CD14-positive monocyte (primary cell): ENCODE data around the gene RAB21. TPM values are rescaled to one million over a fixed set of nuclear protein-coding genes. Genes with fewer than 3 reads are reported as not detected.

Experiments used
- DNase-seq, 3 donors: peaks; one replicate each; pipeline ENCODE4 v3.0.0-alpha.2; 2011 to 2022
- H2AFZ ChIP-seq: 2 replicates; pipeline ENCODE4 v1.6.0; 2012; ENCODE audit warnings: mild to moderate bottlenecking, low read depth, low read length, inconsistent platforms; ENCODE audit not compliant: insufficient read depth, poor library complexity, severe bottlenecking
- H3K27ac ChIP-seq, 2 donors: 1 replicate in 1 of 2; 2 replicates in 1 of 2; pipeline ENCODE4 v1.5.1; 2012 to 2013; ENCODE audit warnings: low read length in 2 of 2, control low read depth in 1 of 2, inconsistent platforms in 1 of 2, low read depth in 1 of 2, mild to moderate bottlenecking in 1 of 2
- H3K27me3 ChIP-seq, 2 donors: one replicate each; pipeline versions ENCODE4 v1.6.0 to v1.6.1; 2011 to 2013; ENCODE audit warnings: low read length in 2 of 2; ENCODE audit not compliant: control insufficient read depth in 2 of 2, insufficient read depth in 2 of 2
- H3K36me3 ChIP-seq, 2 donors: replicated peaks in 1 of 2; 1 replicate in 1 of 2; 2 replicates in 1 of 2; pipeline versions ENCODE4 v1.5.1 to v1.6.1; 2012 to 2013; ENCODE audit warnings: low read length in 2 of 2, control low read depth in 1 of 2, inconsistent platforms in 1 of 2, mild to moderate bottlenecking in 1 of 2; ENCODE audit not compliant: insufficient read depth in 2 of 2, control insufficient read depth in 1 of 2
- H3K4me1 ChIP-seq, 2 donors: 1 replicate in 1 of 2; 2 replicates in 1 of 2; pipeline versions ENCODE4 v1.5.1 to v1.6.1; 2012 to 2013; ENCODE audit warnings: low read length in 2 of 2, control low read depth in 1 of 2, inconsistent platforms in 1 of 2, mild to moderate bottlenecking in 1 of 2, moderate library complexity in 1 of 2; ENCODE audit not compliant: insufficient read depth in 2 of 2, control insufficient read depth in 1 of 2
- H3K4me2 ChIP-seq: replicated peaks from 2 replicates; pipeline ENCODE3; 2012; ENCODE audit warnings: low read length, moderate library complexity, mild to moderate bottlenecking; ENCODE audit not compliant: poor library complexity, severe bottlenecking; ENCODE audit errors: extremely low read depth
- H3K4me3 ChIP-seq, 3 experiments: fragments of 200-600 bp in 1 of 3; sonication (generic) in 1 of 3; replicated peaks in 1 of 3; 1 replicate in 2 of 3; 2 replicates in 1 of 3; pipeline ENCODE4 v1.5.1; 2011 to 2013; ENCODE audit warnings: low read length in 3 of 3, mild to moderate bottlenecking in 3 of 3, control low read depth in 2 of 3, low read depth in 2 of 3, inconsistent platforms in 1 of 3, moderate library complexity in 1 of 3
- H3K79me2 ChIP-seq: 2 replicates; pipeline ENCODE4 v1.6.0; 2012; ENCODE audit warnings: mild to moderate bottlenecking, control low read depth, inconsistent platforms, low read length, moderate library complexity; ENCODE audit not compliant: insufficient read depth
- H3K9ac ChIP-seq: 2 replicates; pipeline ENCODE4 v1.6.0; 2017; ENCODE audit warnings: low read length, mild to moderate bottlenecking; ENCODE audit not compliant: insufficient read depth, poor library complexity, severe bottlenecking
- H3K9me3 ChIP-seq, 2 donors: replicated peaks in 1 of 2; 1 replicate in 1 of 2; 2 replicates in 1 of 2; pipeline versions ENCODE4 v1.5.1 to v1.6.1; 2012 to 2013; ENCODE audit warnings: low read length in 2 of 2, control low read depth in 1 of 2; ENCODE audit not compliant: control insufficient read depth in 1 of 2, insufficient read depth in 1 of 2
- H4K20me1 ChIP-seq: 2 replicates; pipeline ENCODE4 v1.6.0; 2012; ENCODE audit warnings: mild to moderate bottlenecking, low read length, control low read depth, moderate library complexity; ENCODE audit not compliant: insufficient read depth
- H3K27ac Mint-ChIP-seq, 7 donors: one replicate each; pipeline ENCODE4 v1.8.0; 2020; ENCODE audit warnings: mild to moderate bottlenecking in 7 of 7, mixed read lengths in 7 of 7, moderate library complexity in 6 of 7, inconsistent platforms in 2 of 7
- H3K27me3 Mint-ChIP-seq, 3 donors: one replicate each; pipeline ENCODE4 v1.8.0; 2021 to 2022; ENCODE audit warnings: low read depth in 3 of 3, mild to moderate bottlenecking in 3 of 3, mixed read lengths in 3 of 3, moderate library complexity in 3 of 3, inconsistent platforms in 1 of 3
- H3K36me3 Mint-ChIP-seq, 2 donors: one replicate each; pipeline ENCODE4 v1.8.0; 2020; ENCODE audit warnings: mixed read lengths in 2 of 2, inconsistent platforms in 1 of 2, mild to moderate bottlenecking in 1 of 2
- H3K4me1 Mint-ChIP-seq: one replicate; pipeline ENCODE4 v1.8.0; 2020; ENCODE audit warnings: mild to moderate bottlenecking, mixed read lengths
- H3K4me3 Mint-ChIP-seq, 2 donors: one replicate each; pipeline ENCODE4 v1.8.0; 2020; ENCODE audit warnings: mild to moderate bottlenecking in 2 of 2, mixed read lengths in 2 of 2, moderate library complexity in 1 of 2
- H3K9me3 Mint-ChIP-seq, 7 donors: one replicate each; pipeline ENCODE4 v1.8.0; 2020 to 2022; ENCODE audit warnings: mixed read lengths in 7 of 7, mild to moderate bottlenecking in 6 of 7, moderate library complexity in 6 of 7, inconsistent platforms in 2 of 7
- WGBS: methylation state at CpG from one replicate; pipeline ENCODE4 v1.1.5; 2013; ENCODE audit warnings: missing lambda C conversion rate; ENCODE audit not compliant: insufficient coverage; 5-methylcytosine and 5-hydroxymethylcytosine counted together
- intact Hi-C, 2 donors: fragments of 100-400 bp; cut with micrococcal nuclease; formaldehyde crosslinking; loops; one replicate each; pipeline versions ENCODE4 v1.15.0 to v1.15.1; 2023
- polyA minus RNA-seq: library from RNA; depleted of rRNA, polyadenylated mRNA; stranded (reverse); fragments of >200 nt; gene quantifications from 2 replicates; pipeline ENCODE4 v1.2.3, GENCODE V29; 2012
- polyA plus RNA-seq, 3 donors: library from polyadenylated mRNA; depleted of rRNA in 1 of 3; unstranded in 2 of 3; stranded (reverse) in 1 of 3; fragments of 300-500 nt in 2 of 3; fragments of >200 nt in 1 of 3; fragmentation: Illumina TruSeq in 2 of 3; gene quantifications; 1 replicate in 2 of 3; 2 replicates in 1 of 3; pipeline ENCODE4 v1.2.3, GENCODE V29; 2012 to 2021
- total RNA-seq, 12 experiments: library from RNA in 1 of 12; stranded (reverse) in 1 of 12; fragments of 120-200 nt in 1 of 12; gene quantifications; one replicate each; pipeline ENCODE4 v1.2.4 and lab custom pipeline; 2013 to 2026; ENCODE audit warnings: mixed read lengths in 6 of 12, inconsistent platforms in 1 of 12
- TF ChIP-seq, protein P1 (sequence below): fragments of 200-600 bp; IDR thresholded peaks from one replicate; pipeline ENCODE4 v1.8.0; 2022; ENCODE audit warnings: antibody characterized with exemption, mild to moderate bottlenecking

Gene RAB21, protein sequence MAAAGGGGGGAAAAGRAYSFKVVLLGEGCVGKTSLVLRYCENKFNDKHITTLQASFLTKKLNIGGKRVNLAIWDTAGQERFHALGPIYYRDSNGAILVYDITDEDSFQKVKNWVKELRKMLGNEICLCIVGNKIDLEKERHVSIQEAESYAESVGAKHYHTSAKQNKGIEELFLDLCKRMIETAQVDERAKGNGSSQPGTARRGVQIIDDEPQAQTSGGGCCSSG
- total RNA-seq (2013) = 57.7 TPM
- polyA plus RNA-seq (10 to 100 TPM; 10.8 to 36.0 (median 31.1) TPM), polyA minus RNA-seq (4.2 and 9.4 TPM in 2 replicates), total RNA-seq (lab: John Stamatoyannopoulos, UW) (203 to 289 (median 243) reads per million in 11 experiments)

DNA sequence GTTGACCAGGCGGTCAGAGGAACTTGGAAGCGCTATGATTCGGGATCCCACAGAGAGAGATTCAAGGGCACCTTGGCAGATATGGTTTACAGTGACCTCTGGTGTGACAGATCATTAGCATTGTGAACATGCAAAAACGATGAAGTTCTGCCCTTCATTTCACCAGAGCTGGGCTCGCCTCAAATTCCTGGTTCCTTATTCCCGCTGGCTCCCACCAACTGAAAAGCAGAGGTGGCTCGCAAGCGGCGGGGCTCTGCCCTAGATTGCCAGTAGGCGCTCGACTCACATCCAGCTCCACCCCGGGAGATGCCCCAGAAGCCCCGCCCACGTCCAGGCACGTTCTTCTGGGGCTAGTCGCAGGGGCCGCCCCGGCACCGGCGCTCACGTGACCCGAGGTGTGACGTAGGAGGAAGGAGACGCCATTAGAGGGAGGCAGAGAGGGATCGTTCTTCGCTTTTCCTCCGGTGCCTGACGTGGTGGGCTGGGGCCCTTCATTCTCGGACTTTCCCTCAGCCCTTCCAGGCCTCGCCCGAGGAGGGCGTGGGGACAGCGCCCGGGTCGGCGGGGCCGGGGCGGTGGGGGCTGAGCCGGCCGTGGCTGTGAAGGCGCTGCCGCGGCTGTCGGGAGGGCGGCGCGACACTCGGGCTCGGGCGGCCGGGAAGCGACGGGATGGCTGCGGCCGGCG lies at the start of gene RAB21:
RAB21 (plus strand) TSS at position 403 of the 685 bp plus-strand sequence; CDS start at position 670, 267 bp downstream.
- 1% methylated on average over 55 of the region's 56 CpGs for WGBS
- Histone ChIP-seq H3K4me3 (peak within 1 kb of the TSS; percentile 79 to 92 (median 80)), H3K9me3 (peaks cover 9 to 18% of the 10 kb centered on the region in 2 donors), H3K9ac (peak within 1 kb of the TSS; percentile 98), H3K27me3 (no peaks in the 10 kb centered on the region), H2AFZ (peak within 1 kb of the TSS; percentile 75), H3K27ac (peak within 1 kb of the TSS; percentile 96 to 100), H3K36me3 (peaks cover 4 to 30% of the 10 kb centered on the region in 2 donors), H4K20me1 (peaks cover 23% of the 10 kb centered on the region), H3K4me2 (peak within 1 kb of the TSS; percentile 70), H3K4me1 (peaks cover 19 to 23% of the 10 kb centered on the region in 2 donors), H3K79me2 (peaks cover 50% of the 10 kb centered on the region)
- peak; percentile 97 to 99 (median 98) for DNase-seq
- TF ChIP-seq, protein P1, sequence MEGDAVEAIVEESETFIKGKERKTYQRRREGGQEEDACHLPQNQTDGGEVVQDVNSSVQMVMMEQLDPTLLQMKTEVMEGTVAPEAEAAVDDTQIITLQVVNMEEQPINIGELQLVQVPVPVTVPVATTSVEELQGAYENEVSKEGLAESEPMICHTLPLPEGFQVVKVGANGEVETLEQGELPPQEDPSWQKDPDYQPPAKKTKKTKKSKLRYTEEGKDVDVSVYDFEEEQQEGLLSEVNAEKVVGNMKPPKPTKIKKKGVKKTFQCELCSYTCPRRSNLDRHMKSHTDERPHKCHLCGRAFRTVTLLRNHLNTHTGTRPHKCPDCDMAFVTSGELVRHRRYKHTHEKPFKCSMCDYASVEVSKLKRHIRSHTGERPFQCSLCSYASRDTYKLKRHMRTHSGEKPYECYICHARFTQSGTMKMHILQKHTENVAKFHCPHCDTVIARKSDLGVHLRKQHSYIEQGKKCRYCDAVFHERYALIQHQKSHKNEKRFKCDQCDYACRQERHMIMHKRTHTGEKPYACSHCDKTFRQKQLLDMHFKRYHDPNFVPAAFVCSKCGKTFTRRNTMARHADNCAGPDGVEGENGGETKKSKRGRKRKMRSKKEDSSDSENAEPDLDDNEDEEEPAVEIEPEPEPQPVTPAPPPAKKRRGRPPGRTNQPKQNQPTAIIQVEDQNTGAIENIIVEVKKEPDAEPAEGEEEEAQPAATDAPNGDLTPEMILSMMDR = peak; percentile 6
- Mint-ChIP-seq H3K9me3 (peaks cover 8 to 19% (median 16%) of the 10 kb centered on the region in 7 donors), H3K27ac (peak within 1 kb of the TSS; percentile 98 to 100 (median 99)), H3K4me3 (peak within 1 kb of the TSS; percentile 90 to 93), H3K27me3 (peaks cover 3 to 16% (median 5%) of the 10 kb centered on the region in 3 donors), H3K4me1 (peaks cover 27% of the 10 kb centered on the region), H3K36me3 (peaks cover 23 to 28% of the 10 kb centered on the region in 2 donors)
- intact Hi-C loops = loop anchor here (5.0 to 10.0 kb wide), 5 partner anchors 67 to 110 kb away; partner anchors contain the start of genes TMEM19 (in 2 of the 2), THAP2 (in 1 of the 2) and ZFC3H1 (in 1 of the 2)

DNA sequence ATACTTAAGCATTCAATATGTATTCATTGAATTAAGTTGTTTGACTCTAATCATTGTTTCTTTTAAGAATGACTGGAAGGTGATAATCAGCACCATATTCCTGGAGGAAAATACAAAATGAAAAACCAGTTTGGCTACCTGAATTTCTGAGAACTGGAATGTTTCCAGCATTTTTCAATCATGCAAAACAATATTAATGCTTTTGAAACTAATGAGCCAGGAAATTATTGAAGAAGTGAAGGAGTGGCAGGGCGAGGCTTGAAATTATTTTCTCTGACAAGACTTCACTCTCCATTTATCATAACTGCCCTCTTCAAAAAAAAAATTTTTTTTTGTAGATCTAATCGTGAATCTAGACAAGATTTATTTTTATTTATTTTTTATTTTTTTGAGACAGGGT lies 49.7 kb upstream of the RAB21 start:
- Mint-ChIP-seq H3K27me3 (no peaks in the 10 kb centered on the region), H3K4me1 (no peaks in the 10 kb centered on the region), H3K27ac (no peak overlapping the region), H3K9me3 (no peaks in the 10 kb centered on the region), H3K36me3 (peaks cover 30 to 40% of the 10 kb centered on the region in 2 donors), H3K4me3 (no peak overlapping the region)
- intact Hi-C loops = loop anchor here in 1 of 2 donors (5.0 kb wide), 1 partner anchor 37 kb away; no protein-coding TSS in a partner anchor
- H3K79me2 ChIP-seq = no peaks in the 10 kb centered on the region
- H3K4me1 ChIP-seq = no peaks in the 10 kb centered on the region
- TF ChIP-seq, protein P1 = no peak
- H3K36me3 ChIP-seq = peaks cover 16 to 42% of the 10 kb centered on the region in 2 donors
- no peak overlapping the region for H3K27ac ChIP-seq
- no peaks in the 10 kb centered on the region for H3K9me3 ChIP-seq
- no peaks in the 10 kb centered on the region for H4K20me1 ChIP-seq
- no peak overlapping the region for H3K4me2 ChIP-seq
- no peak overlapping the region for H3K4me3 ChIP-seq
- no peak overlapping the region for H2AFZ ChIP-seq
- H3K27me3 ChIP-seq = no peaks in the 10 kb centered on the region
- no peak for DNase-seq
- H3K9ac ChIP-seq = no peak overlapping the region
- WGBS = no CpG with 5 or more reads among the region's 2 CpGs
